H1 (cell line): ENCODE results near the gene GABRG3. TPM values are rescaled to one million over a fixed set of nuclear protein-coding genes. Genes with fewer than 3 reads are reported as not detected.

Source experiments
- FOSL1 ChIP-seq: IDR thresholded peaks from 2 replicates; pipeline ENCODE4 v1.6.1; 2011; ENCODE audit warnings: mild to moderate bottlenecking, low read depth, low read length, moderate library complexity; ENCODE audit not compliant: insufficient read depth
- GTF2F1 ChIP-seq: IDR thresholded peaks from 2 replicates; pipeline ENCODE4 v1.6.1; 2012; ENCODE audit warnings: low read depth, low read length, improper control_type of control experiment, borderline replicate concordance
- NANOG ChIP-seq: IDR thresholded peaks from 2 replicates; pipeline ENCODE4 v1.6.1; 2011; ENCODE audit warnings: low read length, low read depth, mild to moderate bottlenecking, inconsistent platforms; ENCODE audit not compliant: insufficient read depth, poor library complexity, severe bottlenecking
- USF2 ChIP-seq: IDR thresholded peaks from 2 replicates; pipeline ENCODE4 v1.6.1; 2011; ENCODE audit warnings: low read length, improper control_type of control experiment
- polyA plus RNA-seq, 7 experiments: library from polyadenylated mRNA; depleted of rRNA in 3 of 7; stranded (reverse) in 5 of 7; unstranded in 2 of 7; fragments of >200 nt in 5 of 7; fragments of 200-250 nt in 2 of 7; gene quantifications; 1 replicate in 5 of 7; 2 replicates in 1 of 7; 4 replicates in 1 of 7; pipeline versions ENCODE4 v1.2.1 to v1.2.3, GENCODE V29; 2011 to 2013; ENCODE audit warnings: missing spikeins in 2 of 7, mixed read lengths in 2 of 7
- total RNA-seq: library from RNA; stranded (reverse); fragmentation: NEBNext Ultra II Directional; extraction: Animal tissue kit (Norgen Biotek cat#: 25700); gene quantifications from 2 replicates; pipeline ENCODE4 v1.2.1, GENCODE V29; 2021

GABRG3 gene
- total and polyA plus RNA-seq, 2 of the 8 experiments (the other 6 are each of a cell fraction or from before 2014, with no cell fraction given): 0.17 to 0.80 TPM

GRCh38 chr15:27114473-27114872 lies 143.5 kb downstream of the GABRG3 start (continued):
- no peak for TF ChIP-seq GTF2F1
- no peak for TF ChIP-seq FOSL1
- TF ChIP-seq NANOG: no peak
- no peak for TF ChIP-seq USF2
- TF ChIP-seq, all 59 proteins: peak for 0
